HCT116 (cell line): ENCODE measurements around the gene MICAL3.

ENCODE experiments used
- CTCF ChIP-seq, 3 experiments: fragments of 200-600 bp in 1 of 3; sonication (generic) in 1 of 3; IDR thresholded peaks in 2 of 3; conservative IDR thresholded peaks in 1 of 3; 2 replicates each; pipeline ENCODE4 v1.5.1; 2012 to 2017; ENCODE audit warnings: low read depth in 2 of 3, low read length in 2 of 3, antibody characterized with exemption in 1 of 3, borderline replicate concordance in 1 of 3, control low read depth in 1 of 3, mild to moderate bottlenecking in 1 of 3, mixed read lengths in 1 of 3, mixed run types in 1 of 3, moderate library complexity in 1 of 3; ENCODE audit not compliant: insufficient read depth in 1 of 3
- EZH2 ChIP-seq: fragments of 200-600 bp; sonication (generic); IDR thresholded peaks from 2 replicates; pipeline ENCODE4 v1.6.1; 2017; ENCODE audit warnings: antibody characterized with exemption, mixed run types
- EZH2phosphoT487 ChIP-seq: fragments of 200-600 bp; IDR thresholded peaks from 2 replicates; pipeline ENCODE4 v1.6.1; 2018; ENCODE audit warnings: antibody characterized with exemption, borderline replicate concordance
- JUND ChIP-seq: IDR thresholded peaks from 2 replicates; pipeline ENCODE4 v1.6.1; 2012
- MAX ChIP-seq: IDR thresholded peaks from 2 replicates; pipeline ENCODE4 v1.6.1; 2012
- POLR2A ChIP-seq: IDR thresholded peaks from 2 replicates; pipeline ENCODE4 v1.7.0; 2011; ENCODE audit warnings: borderline replicate concordance; ENCODE audit not compliant: insufficient read depth, insufficient read length; ENCODE audit errors: extremely low read depth
- POLR2AphosphoS5 ChIP-seq: IDR thresholded peaks from 2 replicates; pipeline ENCODE4 v1.6.1; 2011; ENCODE audit warnings: mild to moderate bottlenecking, low read depth, low read length, moderate library complexity
- RAD21 ChIP-seq: IDR thresholded peaks from 2 replicates; pipeline ENCODE4 v1.6.1; 2012; ENCODE audit warnings: low read depth, mild to moderate bottlenecking
- SP1 ChIP-seq: IDR thresholded peaks from 2 replicates; pipeline ENCODE4 v1.6.1; 2012; ENCODE audit warnings: low read depth
- ZFX ChIP-seq: fragments of 450-650 bp; IDR thresholded peaks from 2 replicates; pipeline ENCODE4 v1.6.1; 2017
- ZNF274 ChIP-seq: fragments of 200-500 bp; sonication (Bioruptor generic); IDR thresholded peaks from 2 replicates; pipeline ENCODE4 v1.6.1; 2014; ENCODE audit warnings: mild to moderate bottlenecking, low read depth, low read length, inconsistent platforms

- TF ChIP-seq CTCF (IDR thresholded peaks at IDR 0.05 in 2 of 3, conservative IDR thresholded peaks at IDR 0.05 in 1 of 3; ENCODE audit: borderline replicate concordance in 1 of 3, insufficient read depth in 1 of 3, low read depth in 2 of 3, low read length in 2 of 3) (no peak), RAD21 (no peak), POLR2A (no peak), JUND (no peak), MAX (no peak), ZFX (no peak), POLR2AphosphoS5 (no peak), EZH2 (no peak), EZH2phosphoT487 (no peak), SP1 (no peak), ZNF274 (no peak)
Observed at GRCh38 chr22:17866127-17866526, 158.2 kb downstream of the MICAL3 start.
